SK-N-SH (cell line): ENCODE measurements around the gene SLF2. TPM values are rescaled to one million over a fixed set of nuclear protein-coding genes. Genes with fewer than 3 reads are reported as not detected.
A peak's percentile ranks its signal among the peaks of the same experiment; 100 is the strongest.

Experiments
- CTCF ChIA-PET: fragments of 300-600, 350-600 bp; formaldehyde crosslinking; extraction: SDS; loops from one replicate; lab custom pipeline; 2021; lab: Yijun Ruan, JAX
- POLR2A ChIA-PET: fragments of 350-600 bp; sonication (Branson Sonifier 250); formaldehyde crosslinking; extraction: SDS; loops from one replicate; lab custom pipeline; 2020; ENCODE audit warnings: antibody characterized with exemption, inconsistent platforms; lab: Yijun Ruan, JAX
- DNase-seq: peaks from one replicate; pipeline ENCODE4 v3.0.0; 2012
- H2AFZ ChIP-seq: fragments of 200-600 bp; sonication (generic); 2 replicates; pipeline ENCODE4 v1.8.1; 2016; ENCODE audit warnings: antibody characterized with exemption, mild to moderate bottlenecking, low read depth
- H3F3A ChIP-seq: fragments of 200-600 bp; sonication (generic); replicated peaks from 2 replicates; pipeline ENCODE3; 2016; ENCODE audit warnings: antibody characterized with exemption, mild to moderate bottlenecking; ENCODE audit not compliant: insufficient read depth
- H3K27ac ChIP-seq, 2 experiments: fragments of 200-500 bp in 1 of 2; fragments of 200-600 bp in 1 of 2; sonication (Bioruptor generic) in 1 of 2; sonication (generic), shearing (Covaris generic) in 1 of 2; 2 replicates each; pipeline versions ENCODE4 v1.5.1 to v1.6.1; 2014 to 2016; ENCODE audit warnings: low read depth in 2 of 2, inconsistent platforms in 1 of 2, low read length in 1 of 2, mild to moderate bottlenecking in 1 of 2, mixed read lengths in 1 of 2
- H3K27me3 ChIP-seq: fragments of 200-600 bp; sonication (generic), shearing (Covaris generic); 2 replicates; pipeline ENCODE4 v1.6.1; 2016; ENCODE audit warnings: mixed run types; ENCODE audit not compliant: insufficient read depth
- H3K36me3 ChIP-seq, 2 experiments: fragments of 200-500 bp in 1 of 2; fragments of 200-600 bp in 1 of 2; sonication (Bioruptor generic) in 1 of 2; sonication (generic) in 1 of 2; replicated peaks in 1 of 2; 2 replicates each; pipeline versions ENCODE3 to v1.5.1; 2014 to 2016; ENCODE audit warnings: low read length in 1 of 2, mild to moderate bottlenecking in 1 of 2; ENCODE audit not compliant: insufficient read depth in 2 of 2, control insufficient read depth in 1 of 2
- H3K4me1 ChIP-seq, 2 experiments: fragments of 200-500 bp in 1 of 2; fragments of 200-600 bp in 1 of 2; sonication (Bioruptor generic) in 1 of 2; sonication (generic), shearing (Covaris generic) in 1 of 2; 2 replicates each; pipeline versions ENCODE4 v1.5.1 to v1.6.1; 2014 to 2016; ENCODE audit warnings: low read depth in 1 of 2, low read length in 1 of 2, mixed run types in 1 of 2; ENCODE audit not compliant: insufficient read depth in 2 of 2, control insufficient read depth in 1 of 2
- H3K4me2 ChIP-seq: fragments of 200-600 bp; sonication (generic), shearing (Covaris generic); 2 replicates; pipeline ENCODE4 v1.6.1; 2017; ENCODE audit warnings: mixed run types
- H3K4me3 ChIP-seq, 2 experiments: fragments of 200-500 bp in 1 of 2; fragments of 200-600 bp in 1 of 2; sonication (Bioruptor generic) in 1 of 2; sonication (generic), shearing (Covaris generic) in 1 of 2; 2 replicates each; pipeline versions ENCODE4 v1.5.1 to v1.8.1; 2014 to 2016; ENCODE audit warnings: low read depth in 2 of 2, inconsistent platforms in 1 of 2, low read length in 1 of 2, mild to moderate bottlenecking in 1 of 2, mixed read lengths in 1 of 2, moderate library complexity in 1 of 2
- H3K79me2 ChIP-seq: fragments of 200-600 bp; sonication (generic); 2 replicates; pipeline ENCODE4 v1.8.1; 2017; ENCODE audit warnings: mild to moderate bottlenecking; ENCODE audit not compliant: insufficient read depth
- H3K9ac ChIP-seq: fragments of 200-600 bp; sonication (generic); 2 replicates; pipeline ENCODE4 v1.6.1; 2017; ENCODE audit warnings: mixed run types
- H3K9me2 ChIP-seq: fragments of 200-600 bp; sonication (generic); 2 replicates; pipeline ENCODE4 v1.6.1; 2017; ENCODE audit warnings: mixed run types
- H3K9me3 ChIP-seq: fragments of 200-600 bp; sonication (generic); 2 replicates; pipeline ENCODE4 v1.6.1; 2017; ENCODE audit warnings: mixed run types, mild to moderate bottlenecking, moderate library complexity
- H4K20me1 ChIP-seq: fragments of 200-600 bp; sonication (generic); 2 replicates; pipeline ENCODE4 v1.6.1; 2017; ENCODE audit warnings: mild to moderate bottlenecking, mixed run types; ENCODE audit not compliant: insufficient read depth
- ELF1 ChIP-seq: IDR thresholded peaks from 2 replicates; pipeline ENCODE4 v1.4.0; 2012
- EP300 ChIP-seq, 2 experiments: IDR thresholded peaks; 2 replicates each; pipeline versions ENCODE4 v1.4.0 to v1.6.1; 2012; ENCODE audit warnings: borderline replicate concordance in 1 of 2, low read depth in 1 of 2, low read length in 1 of 2
- FOXJ3 ChIP-seq: sonication (generic); formaldehyde crosslinking; IDR thresholded peaks from 2 replicates; pipeline ENCODE4 v1.5.1; 2020; ENCODE audit warnings: mild to moderate bottlenecking, missing genetic modification reagents
- GATA2 ChIP-seq: sonication (generic); formaldehyde crosslinking; IDR thresholded peaks from 2 replicates; pipeline ENCODE4 v1.5.0; 2020; ENCODE audit warnings: mild to moderate bottlenecking, missing genetic modification reagents
- NRF1 ChIP-seq: IDR thresholded peaks from 2 replicates; pipeline ENCODE4 v1.6.1; 2012; ENCODE audit warnings: low read depth, mild to moderate bottlenecking, low read length
- RXRA ChIP-seq: IDR thresholded peaks from 2 replicates; pipeline ENCODE4 v1.4.0; 2012; ENCODE audit warnings: low read depth, mild to moderate bottlenecking, borderline replicate concordance
- SIN3A ChIP-seq: IDR thresholded peaks from 2 replicates; pipeline ENCODE4 v1.6.1; 2012; ENCODE audit warnings: low read depth, mild to moderate bottlenecking, low read length, moderate library complexity, borderline replicate concordance
- TAF1 ChIP-seq: IDR thresholded peaks from 2 replicates; pipeline ENCODE4 v1.6.1; 2012; ENCODE audit warnings: low read depth, mild to moderate bottlenecking, low read length, moderate library complexity, borderline replicate concordance
- TEAD4 ChIP-seq: IDR thresholded peaks from 2 replicates; pipeline ENCODE4 v1.4.0; 2012; ENCODE audit warnings: mild to moderate bottlenecking, borderline replicate concordance; ENCODE audit not compliant: insufficient read depth
- YY1 ChIP-seq: IDR thresholded peaks from 2 replicates; pipeline ENCODE4 v1.4.0; 2012; ENCODE audit warnings: low read depth, mild to moderate bottlenecking
- WGBS: methylation state at CpG from one replicate; pipeline ENCODE4 v1.1.6; 2017; ENCODE audit warnings: low lambda C conversion rate; 5-methylcytosine and 5-hydroxymethylcytosine counted together
- polyA plus RNA-seq, 3 experiments: library from polyadenylated mRNA; depleted of rRNA; stranded (reverse); fragments of >200 nt; gene quantifications; 2 replicates each; pipeline ENCODE4 v1.2.3, GENCODE V29; 2012
- TF ChIP-seq, protein P1 (sequence below): IDR thresholded peaks from 2 replicates; pipeline ENCODE4 v1.4.0; 2012; ENCODE audit warnings: low read depth, borderline replicate concordance
- TF ChIP-seq, protein P2 (sequence below): fragments of 200-600 bp; sonication (generic); IDR thresholded peaks from 2 replicates; pipeline ENCODE4 v1.6.1; 2017; ENCODE audit warnings: antibody characterized with exemption, mild to moderate bottlenecking, moderate library complexity
- TF ChIP-seq, protein P3 (sequence below): fragments of 150-350 bp; IDR thresholded peaks from 2 replicates; pipeline ENCODE4 v1.6.1; 2017; ENCODE audit warnings: antibody characterized with exemption, low read length, low read depth, borderline replicate concordance
- TF ChIP-seq, protein P4 (sequence below): IDR thresholded peaks from 2 replicates; pipeline ENCODE4 v1.6.1; 2012; ENCODE audit warnings: mild to moderate bottlenecking, low read depth, low read length, moderate library complexity
- TF ChIP-seq, protein P5 (sequence below): IDR thresholded peaks from 2 replicates; pipeline ENCODE4 v1.4.0; 2012; ENCODE audit warnings: low read depth

SLF2 gene
- polyA plus RNA-seq, 1 of the 3 experiments (the other 2 are of a cell fraction) = 6.3 TPM

DNA sequence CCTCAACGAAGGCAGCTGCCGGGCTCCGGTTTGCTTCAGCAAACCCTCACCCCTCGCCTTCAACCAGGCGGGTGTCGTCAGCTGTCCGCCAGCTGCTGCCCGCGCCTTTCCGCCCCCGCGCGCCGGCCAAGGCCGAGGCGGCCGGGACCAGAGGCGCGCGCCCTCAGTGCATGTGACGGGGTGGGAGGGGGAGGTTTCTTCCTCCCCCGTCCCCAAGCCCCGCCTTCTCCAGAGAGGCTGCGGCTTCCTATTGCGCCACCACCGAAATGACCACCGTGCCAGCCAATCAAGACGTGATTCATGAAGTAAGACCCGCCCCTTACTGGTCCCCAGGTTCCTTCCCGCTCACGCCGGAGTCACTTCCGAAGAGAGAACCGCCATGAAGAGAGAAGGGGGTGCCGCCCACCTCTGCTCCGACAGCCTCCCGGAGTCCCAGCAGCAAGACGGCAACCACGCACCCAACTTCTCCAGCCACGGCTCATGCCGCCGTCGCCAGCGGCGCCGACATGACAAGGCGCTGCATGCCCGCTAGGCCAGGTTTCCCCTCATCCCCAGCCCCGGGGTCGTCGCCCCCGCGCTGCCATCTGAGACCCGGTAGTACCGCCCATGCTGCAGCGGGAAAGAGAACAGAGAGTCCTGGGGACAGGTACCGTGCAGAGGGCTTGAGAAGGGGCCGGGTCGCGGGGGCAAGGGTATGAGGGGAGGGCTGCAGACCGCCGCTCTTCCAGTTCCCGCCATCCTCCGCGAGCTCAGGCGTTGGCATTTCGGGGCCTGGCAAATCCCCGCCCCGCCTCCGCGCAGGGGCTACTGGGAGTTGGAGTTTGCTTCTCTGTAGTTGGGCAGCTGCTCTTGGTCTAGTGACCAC is at the start of gene SLF2 (continued):
- no peak for TF ChIP-seq NRF1
- TF ChIP-seq, protein P1, sequence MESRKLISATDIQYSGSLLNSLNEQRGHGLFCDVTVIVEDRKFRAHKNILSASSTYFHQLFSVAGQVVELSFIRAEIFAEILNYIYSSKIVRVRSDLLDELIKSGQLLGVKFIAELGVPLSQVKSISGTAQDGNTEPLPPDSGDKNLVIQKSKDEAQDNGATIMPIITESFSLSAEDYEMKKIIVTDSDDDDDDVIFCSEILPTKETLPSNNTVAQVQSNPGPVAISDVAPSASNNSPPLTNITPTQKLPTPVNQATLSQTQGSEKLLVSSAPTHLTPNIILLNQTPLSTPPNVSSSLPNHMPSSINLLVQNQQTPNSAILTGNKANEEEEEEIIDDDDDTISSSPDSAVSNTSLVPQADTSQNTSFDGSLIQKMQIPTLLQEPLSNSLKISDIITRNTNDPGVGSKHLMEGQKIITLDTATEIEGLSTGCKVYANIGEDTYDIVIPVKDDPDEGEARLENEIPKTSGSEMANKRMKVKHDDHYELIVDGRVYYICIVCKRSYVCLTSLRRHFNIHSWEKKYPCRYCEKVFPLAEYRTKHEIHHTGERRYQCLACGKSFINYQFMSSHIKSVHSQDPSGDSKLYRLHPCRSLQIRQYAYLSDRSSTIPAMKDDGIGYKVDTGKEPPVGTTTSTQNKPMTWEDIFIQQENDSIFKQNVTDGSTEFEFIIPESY = 0 out of 2 replicates have a peak, but pooled peaks have one; percentile 7
- peak; percentile 49; the same call in 1 of the 2 replicates for TF ChIP-seq TAF1
- TF ChIP-seq YY1 = peak; percentile 83
- TF ChIP-seq RXRA = no peak
- TF ChIP-seq, protein P2, sequence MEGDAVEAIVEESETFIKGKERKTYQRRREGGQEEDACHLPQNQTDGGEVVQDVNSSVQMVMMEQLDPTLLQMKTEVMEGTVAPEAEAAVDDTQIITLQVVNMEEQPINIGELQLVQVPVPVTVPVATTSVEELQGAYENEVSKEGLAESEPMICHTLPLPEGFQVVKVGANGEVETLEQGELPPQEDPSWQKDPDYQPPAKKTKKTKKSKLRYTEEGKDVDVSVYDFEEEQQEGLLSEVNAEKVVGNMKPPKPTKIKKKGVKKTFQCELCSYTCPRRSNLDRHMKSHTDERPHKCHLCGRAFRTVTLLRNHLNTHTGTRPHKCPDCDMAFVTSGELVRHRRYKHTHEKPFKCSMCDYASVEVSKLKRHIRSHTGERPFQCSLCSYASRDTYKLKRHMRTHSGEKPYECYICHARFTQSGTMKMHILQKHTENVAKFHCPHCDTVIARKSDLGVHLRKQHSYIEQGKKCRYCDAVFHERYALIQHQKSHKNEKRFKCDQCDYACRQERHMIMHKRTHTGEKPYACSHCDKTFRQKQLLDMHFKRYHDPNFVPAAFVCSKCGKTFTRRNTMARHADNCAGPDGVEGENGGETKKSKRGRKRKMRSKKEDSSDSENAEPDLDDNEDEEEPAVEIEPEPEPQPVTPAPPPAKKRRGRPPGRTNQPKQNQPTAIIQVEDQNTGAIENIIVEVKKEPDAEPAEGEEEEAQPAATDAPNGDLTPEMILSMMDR = no peak
- no peak for TF ChIP-seq FOXJ3 (CRISPR knock-in tag)
- TF ChIP-seq ELF1 = peak; percentile 38; the same call in 1 of the 2 replicates
- no peak for TF ChIP-seq GATA2
- TF ChIP-seq, protein P3, sequence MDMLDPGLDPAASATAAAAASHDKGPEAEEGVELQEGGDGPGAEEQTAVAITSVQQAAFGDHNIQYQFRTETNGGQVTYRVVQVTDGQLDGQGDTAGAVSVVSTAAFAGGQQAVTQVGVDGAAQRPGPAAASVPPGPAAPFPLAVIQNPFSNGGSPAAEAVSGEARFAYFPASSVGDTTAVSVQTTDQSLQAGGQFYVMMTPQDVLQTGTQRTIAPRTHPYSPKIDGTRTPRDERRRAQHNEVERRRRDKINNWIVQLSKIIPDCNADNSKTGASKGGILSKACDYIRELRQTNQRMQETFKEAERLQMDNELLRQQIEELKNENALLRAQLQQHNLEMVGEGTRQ = peak; percentile 31; the same call in 1 of the 2 replicates
- TF ChIP-seq SIN3A = peak; percentile 82; the same call in 1 of the 2 replicates
- no peak for TF ChIP-seq EP300 (IDR thresholded peaks at IDR 0.05; ENCODE audit: borderline replicate concordance in 1 of 2, low read depth in 1 of 2, low read length in 1 of 2)

DNA sequence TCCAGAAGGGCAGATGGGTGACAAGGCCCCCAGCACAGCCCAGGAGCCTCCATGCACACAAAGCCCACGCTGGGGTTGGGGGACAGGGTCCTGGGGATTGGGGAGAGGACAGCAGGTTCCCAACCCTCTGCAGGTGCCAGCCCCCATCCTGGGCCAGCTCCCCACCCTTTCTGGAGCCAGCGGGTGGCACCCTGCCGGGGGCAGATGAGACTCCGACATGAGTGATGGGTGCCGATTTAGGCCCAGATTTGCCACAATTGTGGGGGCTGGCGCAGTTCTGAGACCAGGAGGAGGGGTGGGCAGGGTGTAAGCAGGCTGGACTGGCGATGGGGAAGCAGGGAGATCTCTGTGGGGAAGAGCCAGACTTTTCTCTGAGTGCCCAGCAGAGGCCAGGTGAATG is 49.3 kb upstream of the SLF2 start:
- H2AFZ ChIP-seq = no peak overlapping the region
- H3K27me3 ChIP-seq = peaks cover 41% of the 10 kb centered on the region
- no peak overlapping the region for H3K4me2 ChIP-seq
- peaks cover 0 to 5% of the 10 kb centered on the region in 2 experiments; a peak in 1 of 4 replicates for H3K4me1 ChIP-seq
- TF ChIP-seq YY1 = no peak
- TF ChIP-seq ELF1 = no peak
- TF ChIP-seq, protein P4, sequence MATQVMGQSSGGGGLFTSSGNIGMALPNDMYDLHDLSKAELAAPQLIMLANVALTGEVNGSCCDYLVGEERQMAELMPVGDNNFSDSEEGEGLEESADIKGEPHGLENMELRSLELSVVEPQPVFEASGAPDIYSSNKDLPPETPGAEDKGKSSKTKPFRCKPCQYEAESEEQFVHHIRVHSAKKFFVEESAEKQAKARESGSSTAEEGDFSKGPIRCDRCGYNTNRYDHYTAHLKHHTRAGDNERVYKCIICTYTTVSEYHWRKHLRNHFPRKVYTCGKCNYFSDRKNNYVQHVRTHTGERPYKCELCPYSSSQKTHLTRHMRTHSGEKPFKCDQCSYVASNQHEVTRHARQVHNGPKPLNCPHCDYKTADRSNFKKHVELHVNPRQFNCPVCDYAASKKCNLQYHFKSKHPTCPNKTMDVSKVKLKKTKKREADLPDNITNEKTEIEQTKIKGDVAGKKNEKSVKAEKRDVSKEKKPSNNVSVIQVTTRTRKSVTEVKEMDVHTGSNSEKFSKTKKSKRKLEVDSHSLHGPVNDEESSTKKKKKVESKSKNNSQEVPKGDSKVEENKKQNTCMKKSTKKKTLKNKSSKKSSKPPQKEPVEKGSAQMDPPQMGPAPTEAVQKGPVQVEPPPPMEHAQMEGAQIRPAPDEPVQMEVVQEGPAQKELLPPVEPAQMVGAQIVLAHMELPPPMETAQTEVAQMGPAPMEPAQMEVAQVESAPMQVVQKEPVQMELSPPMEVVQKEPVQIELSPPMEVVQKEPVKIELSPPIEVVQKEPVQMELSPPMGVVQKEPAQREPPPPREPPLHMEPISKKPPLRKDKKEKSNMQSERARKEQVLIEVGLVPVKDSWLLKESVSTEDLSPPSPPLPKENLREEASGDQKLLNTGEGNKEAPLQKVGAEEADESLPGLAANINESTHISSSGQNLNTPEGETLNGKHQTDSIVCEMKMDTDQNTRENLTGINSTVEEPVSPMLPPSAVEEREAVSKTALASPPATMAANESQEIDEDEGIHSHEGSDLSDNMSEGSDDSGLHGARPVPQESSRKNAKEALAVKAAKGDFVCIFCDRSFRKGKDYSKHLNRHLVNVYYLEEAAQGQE = no peak
- TF ChIP-seq, protein P5, sequence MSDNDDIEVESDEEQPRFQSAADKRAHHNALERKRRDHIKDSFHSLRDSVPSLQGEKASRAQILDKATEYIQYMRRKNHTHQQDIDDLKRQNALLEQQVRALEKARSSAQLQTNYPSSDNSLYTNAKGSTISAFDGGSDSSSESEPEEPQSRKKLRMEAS = no peak
- no peak for TF ChIP-seq TEAD4
- no peak for TF ChIP-seq GATA2
- no peak for DNase-seq
- ChIA-PET CTCF (no interaction called here), POLR2A (no interaction called here)
- no peak overlapping the region for H3K9ac ChIP-seq
- no peaks in the 10 kb centered on the region for H3F3A ChIP-seq
- H3K36me3 ChIP-seq = no peaks in the 10 kb centered on the region
- H3K27ac ChIP-seq = no peak overlapping the region
- no peaks in the 10 kb centered on the region for H4K20me1 ChIP-seq
- no peak overlapping the region for H3K4me3 ChIP-seq
- H3K79me2 ChIP-seq = no peaks in the 10 kb centered on the region
- WGBS = 59% methylated on average over 7 of the region's 7 CpGs
- no peaks in the 10 kb centered on the region for H3K9me2 ChIP-seq
- H3K9me3 ChIP-seq = no peaks in the 10 kb centered on the region
